HG03442 (cell line): Measurements from ENCODE around the gene MBTPS2.
"Not testable (repeated sequence)": the region's sequence is repeated elsewhere in the genome, so short reads cannot be mapped to it uniquely, and the experiment has no call there.

Source experiments
- ATAC-seq: cut with Tn5 transposase; IDR thresholded peaks from one replicate; pipeline ENCODE4 v1.9.1; 2021; ENCODE audit warnings: mild to moderate bottlenecking, moderate library complexity; ENCODE audit not compliant: unreplicated experiment

MBTPS2 gene

DNA sequence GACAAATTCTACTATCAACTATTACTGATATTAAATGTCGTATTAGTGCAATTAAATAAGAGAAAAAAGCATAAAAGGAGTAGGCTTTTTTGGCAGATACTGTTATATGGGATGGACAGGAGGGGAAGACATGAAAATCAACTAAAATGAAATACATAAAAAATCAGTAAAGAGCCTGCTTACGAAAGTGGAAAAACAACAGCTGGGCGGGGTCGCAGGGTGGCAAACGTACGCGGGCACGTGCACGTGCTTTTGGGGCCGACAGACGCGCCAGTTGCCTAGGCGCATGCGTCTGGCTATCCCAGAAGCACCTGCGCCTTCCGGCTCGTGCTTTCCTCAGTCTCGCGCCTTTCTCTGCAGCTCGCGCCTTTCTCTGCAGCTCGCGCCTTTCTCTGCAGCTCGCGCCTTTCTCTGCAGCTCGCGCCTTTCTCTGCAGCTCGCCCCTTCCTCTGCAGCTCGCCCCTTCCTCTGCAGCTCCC lies 16.6 kb downstream of the MBTPS2 start, which contains the start of gene YY2:
Gene YY2 (plus strand): TSS at position 51 of the 479 bp plus-strand sequence. CDS start 498 bp downstream, outside the sequence.
- ATAC-seq = no peak

DNA sequence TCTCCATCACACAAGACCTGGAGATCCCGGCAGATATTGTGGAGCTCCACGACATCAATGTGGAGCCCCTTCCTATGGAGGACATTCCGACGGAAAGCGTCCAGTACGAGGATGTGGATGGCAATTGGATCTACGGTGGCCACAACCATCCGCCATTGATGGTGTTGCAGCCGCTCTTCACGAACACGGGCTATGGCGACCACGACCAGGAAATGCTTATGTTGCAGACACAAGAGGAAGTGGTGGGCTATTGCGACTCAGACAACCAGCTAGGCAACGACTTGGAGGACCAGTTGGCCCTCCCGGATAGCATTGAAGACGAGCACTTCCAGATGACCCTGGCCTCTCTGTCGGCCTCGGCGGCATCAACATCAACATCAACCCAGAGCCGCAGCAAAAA lies 17.1 kb downstream of the MBTPS2 start:
- ATAC-seq = no peak

DNA sequence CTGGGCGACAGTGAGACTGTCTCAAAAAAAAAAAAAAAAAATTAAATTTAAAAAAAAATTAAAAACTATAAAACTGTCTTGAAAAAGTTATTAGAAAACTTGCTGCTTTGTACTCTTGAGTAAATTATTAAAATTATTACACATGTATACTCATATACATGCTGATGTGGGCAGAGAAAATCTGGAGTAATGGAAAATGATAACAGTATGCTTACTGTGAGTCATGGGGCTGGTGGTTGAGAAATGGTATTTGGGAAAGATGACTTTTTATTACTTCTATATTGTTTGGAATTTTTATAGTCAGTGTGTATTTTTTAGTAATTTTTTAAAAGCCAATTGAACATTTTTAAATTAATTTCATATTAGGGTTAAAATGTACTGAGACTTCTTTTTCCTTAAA lies 23.8 kb downstream of the MBTPS2 start:
- no peak for ATAC-seq

DNA sequence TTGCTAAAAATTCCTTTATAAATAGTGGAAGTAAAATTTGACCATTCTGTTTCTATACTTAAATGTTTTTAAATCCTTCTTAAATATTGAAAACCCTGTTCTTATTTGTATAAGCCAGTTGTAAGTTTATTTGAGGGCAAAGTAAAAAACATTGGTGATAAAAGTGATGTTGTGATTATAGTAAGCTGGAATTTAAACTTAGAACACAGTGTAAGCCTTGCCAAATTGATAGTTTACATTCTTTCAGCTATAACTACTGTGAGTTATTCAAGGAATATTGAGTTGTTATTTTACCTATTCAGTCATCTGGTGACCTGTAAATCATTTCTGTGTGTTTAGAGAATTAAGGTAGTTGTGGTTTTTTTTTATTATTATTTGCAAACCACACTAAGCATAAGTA lies 26.0 kb downstream of the MBTPS2 start:
- ATAC-seq = no peak

DNA sequence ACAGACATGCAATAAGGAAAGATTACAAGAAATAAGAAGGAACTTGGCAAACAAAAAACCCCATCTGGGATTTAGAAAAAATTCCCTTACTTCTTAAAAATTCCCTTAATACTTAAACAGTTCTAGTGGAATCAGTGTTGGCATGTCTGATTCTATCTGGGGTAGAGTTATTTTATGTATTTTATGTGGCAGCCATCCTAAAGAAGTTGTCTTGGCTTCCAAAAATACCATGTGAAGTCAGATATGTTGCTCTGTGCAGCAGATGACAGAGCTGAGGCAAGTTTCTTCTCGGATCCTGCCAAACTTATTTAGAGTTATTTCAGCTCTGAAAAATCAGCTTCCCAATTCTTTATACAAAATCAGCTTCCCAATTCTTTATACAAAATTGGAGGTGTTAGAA lies 31.1 kb downstream of the MBTPS2 start:
- ATAC-seq = no peak

DNA sequence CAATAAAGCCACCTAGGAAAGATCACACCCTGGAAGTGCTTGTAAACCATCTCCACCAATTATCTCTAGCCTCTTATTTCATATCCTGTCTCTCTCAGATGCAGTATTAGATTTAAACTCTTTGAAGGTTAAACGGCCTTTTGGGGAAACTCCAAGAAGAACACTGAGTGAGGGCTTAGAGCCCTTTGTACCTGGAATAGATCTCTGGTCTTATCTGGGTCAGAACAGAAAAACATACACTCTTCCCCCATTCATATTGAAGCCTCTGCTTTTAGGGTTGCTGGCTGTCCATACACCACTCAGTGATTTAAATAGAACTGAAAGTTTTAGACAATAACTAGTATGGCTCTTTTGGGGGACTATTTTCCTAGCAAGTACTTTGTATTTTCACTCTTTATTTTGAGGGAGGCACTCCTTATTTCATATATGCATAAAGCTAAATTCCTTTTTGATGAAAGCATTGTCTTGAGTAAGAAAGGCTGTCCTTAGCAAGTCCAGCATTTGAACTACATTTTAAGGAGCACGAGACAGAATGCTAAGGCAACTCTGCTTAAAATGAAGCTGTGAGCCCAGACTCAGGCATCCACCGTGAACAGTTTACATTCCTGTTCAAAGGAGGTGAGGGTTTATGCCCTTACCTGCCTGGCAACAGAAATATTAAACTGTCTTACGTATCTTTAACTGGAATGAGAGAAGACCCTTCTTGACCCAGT lies 33.8 kb downstream of the MBTPS2 start:
- ATAC-seq = no peak

DNA sequence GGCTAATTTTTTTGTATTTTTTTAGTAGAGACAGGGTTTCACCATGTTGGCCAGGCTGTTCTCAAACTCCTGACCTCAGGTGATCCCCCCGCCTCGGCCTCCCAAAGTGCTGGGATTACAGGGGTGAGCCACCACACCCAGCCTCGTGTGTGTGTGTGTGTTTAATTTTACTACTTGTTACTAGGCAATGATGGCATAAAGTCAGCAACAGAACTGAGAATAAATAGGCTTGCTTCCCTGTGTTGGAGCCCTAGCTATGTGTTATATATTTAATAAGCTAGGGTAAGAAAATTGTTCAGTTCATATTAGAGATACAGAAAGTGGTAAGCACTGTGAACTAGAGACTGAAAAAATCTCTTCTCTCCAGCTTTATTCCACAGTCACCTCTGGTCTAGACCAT lies 34.8 kb downstream of the MBTPS2 start:
- not testable (repeated sequence) for ATAC-seq

DNA sequence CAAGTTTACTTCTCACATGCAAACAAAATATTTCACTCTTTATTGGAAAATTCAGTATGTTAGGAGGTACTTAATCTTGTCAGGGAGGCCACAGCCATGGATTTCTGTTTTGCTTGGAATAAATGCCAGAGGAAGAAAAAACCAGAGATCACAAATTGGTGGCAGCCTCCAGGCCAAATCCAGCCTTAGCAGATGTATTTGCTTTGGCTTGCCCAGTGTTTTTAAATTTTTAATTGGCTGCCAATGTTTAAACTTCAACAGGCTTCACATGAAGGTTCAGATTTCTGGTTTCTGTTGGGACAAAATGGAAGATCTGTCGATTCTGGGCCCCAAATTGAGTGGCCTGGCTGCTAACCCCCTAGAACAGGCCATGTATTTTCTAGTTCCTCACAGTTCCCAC lies 35.6 kb downstream of the MBTPS2 start:
- no peak for ATAC-seq

DNA sequence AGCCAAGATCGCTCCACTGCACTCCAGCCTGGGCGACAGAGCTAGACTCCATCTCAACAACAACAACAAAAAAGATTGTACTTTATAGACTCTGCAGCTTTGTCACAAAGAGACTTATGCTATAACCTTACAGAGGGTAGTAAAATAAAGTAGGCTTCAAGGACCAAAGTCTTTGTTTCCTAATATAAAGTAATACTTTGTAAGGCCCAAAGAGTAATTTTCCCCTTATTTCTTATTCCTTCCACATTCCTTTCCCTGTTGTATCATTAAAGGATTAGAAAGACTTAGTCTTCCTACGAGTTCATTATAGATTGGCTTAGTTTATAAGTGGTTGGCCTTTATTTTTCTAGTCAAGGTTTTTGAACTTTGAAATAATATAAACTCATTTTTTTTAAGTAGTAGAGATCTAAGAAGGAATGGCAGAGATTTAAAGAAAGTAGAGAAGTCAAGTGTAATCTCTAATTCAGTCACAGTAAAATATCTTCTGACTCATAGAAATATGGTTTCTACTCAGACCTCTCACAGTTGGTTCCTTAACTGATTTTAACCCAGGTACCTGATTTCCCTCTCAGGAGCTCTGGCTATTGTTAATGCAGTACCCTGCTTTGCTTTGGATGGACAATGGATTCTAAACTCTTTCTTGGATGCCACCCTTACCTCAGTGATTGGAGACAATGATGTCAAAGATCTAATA lies 42.6 kb downstream of the MBTPS2 start:
- no peak for ATAC-seq

DNA sequence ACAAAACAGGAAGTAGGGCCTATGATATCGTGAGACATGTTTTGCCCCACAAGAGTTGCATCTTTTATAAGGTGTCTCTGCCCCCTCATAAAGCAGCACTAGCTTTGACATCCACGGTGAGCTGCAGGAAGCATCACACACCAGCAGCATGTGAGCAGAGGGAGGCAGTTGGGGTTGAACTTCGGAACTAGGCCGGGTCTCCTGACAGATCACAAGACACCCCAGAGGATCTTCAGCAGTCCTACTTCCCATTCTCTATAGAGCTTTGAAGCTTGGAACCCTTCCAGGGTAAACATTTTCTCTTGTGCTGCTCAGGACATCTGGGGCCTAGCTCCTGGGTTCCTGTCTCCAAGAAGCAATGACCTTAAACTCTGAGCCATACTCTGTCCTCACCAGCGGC lies 43.8 kb downstream of the MBTPS2 start:
- no peak for ATAC-seq

DNA sequence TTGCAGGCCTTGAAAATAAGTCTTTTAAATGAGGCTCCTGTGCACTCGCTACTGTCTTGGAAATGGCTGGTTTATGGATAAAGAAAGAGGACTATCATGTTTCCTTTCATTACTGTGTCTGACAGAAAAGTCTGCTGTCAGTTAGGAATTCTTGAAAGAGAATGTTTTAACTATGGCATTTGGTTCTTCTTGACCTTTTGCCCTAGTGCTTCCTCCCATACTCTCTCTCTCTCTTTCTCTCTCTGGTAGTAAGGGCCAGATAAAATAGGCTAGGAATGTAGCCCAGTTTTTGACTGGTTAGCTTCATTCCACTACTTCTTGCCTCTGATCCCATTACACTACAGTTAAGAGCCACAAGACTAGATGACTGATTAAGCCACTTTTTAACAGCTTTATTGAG lies 46.2 kb downstream of the MBTPS2 start:
- no peak for ATAC-seq

DNA sequence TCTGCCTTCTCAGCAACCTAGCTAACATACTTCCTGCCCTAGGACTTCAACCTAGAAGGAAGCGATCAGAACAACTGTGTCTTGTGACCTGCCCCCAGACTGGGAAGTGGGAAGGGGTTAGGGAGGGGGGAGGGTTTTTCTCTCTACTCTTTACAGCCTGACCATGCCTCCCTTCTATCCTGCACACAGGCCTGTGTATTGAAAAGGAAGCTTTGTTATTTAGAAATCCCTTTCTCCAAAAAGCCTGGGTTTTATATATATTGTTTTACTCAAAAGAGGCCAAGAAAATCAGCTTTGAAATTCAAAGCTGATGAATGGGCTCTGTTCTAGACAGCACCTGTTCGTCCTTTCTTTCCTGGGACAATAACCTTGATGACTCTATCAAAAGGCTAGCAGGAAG lies 65.9 kb downstream of the MBTPS2 start:
- no peak for ATAC-seq

DNA sequence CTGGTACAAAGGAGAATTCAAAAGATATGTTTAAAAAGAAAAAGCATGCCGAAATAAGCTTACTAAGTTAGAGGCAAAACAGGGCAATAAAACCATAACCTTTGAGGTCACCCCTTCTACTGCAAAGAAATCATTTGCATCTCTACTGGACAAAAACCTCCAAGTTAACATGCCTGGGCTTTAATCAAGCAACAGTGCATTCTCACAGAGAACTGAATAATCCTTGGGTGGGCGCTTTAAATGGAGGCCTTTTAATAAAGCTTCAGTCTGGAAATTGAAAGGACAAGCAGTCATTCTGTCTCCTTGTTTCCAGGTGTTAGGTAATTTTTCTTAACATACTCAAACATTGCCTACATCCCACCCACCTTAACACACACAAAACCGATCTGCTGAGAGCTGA lies 66.5 kb downstream of the MBTPS2 start:
- no peak for ATAC-seq

DNA sequence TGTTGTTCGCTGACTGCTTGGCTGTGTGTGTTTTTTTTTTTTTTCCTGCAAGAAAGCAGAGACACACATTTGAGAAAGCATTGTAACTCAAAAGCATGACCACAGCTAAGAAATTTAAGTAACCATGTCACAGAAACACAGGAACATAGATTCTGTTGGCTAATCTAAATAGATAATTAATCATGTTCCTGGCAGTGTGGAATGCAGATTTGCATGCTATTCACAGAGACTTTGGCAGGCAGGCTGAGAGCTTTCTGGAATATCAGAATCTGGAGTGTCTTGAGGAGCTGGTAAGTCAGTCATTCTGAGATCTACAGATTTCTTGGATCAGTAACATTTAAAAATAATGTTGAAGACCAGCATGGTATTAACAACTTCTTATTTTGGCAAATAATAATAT lies 67.8 kb downstream of the MBTPS2 start:
- no peak for ATAC-seq

DNA sequence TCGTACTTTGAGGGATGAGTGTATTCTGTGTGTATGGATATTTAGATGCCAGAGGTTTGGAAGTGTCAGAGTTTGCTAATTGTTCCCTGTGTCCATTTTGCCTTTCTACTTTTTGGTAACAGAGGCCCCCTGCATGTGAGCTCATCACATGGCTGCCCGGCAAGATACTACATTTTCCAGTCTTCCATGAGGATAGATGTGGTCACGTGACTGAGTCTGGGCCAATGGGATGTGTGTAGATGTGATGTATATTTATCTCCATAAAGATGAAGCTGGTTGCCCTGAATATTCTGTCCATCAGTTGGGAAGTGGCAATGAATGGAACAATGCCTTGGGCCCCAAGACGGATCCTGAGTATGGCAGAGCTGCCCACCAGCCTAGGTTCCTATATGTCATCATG lies 72.1 kb downstream of the MBTPS2 start:
- ATAC-seq = no peak

DNA sequence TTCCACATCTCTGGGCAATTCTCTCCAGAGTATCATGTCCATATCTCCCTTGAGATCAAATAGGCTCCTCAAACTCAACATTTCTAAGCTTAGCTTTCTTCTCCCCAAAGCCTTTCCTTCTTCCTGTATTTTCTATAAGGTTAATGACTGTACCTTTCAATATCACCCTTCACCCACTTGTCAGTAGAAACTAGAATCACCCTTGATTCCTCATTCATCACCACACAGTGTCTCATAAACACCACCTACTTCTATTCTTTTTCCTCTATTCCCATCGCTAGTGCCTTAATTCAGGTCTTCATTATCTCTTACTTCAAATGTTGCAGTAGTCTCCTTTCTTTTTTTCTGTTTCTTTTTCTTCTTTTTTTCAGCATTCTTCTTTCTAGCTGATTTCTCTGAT lies 72.8 kb downstream of the MBTPS2 start:
- ATAC-seq = no peak

DNA sequence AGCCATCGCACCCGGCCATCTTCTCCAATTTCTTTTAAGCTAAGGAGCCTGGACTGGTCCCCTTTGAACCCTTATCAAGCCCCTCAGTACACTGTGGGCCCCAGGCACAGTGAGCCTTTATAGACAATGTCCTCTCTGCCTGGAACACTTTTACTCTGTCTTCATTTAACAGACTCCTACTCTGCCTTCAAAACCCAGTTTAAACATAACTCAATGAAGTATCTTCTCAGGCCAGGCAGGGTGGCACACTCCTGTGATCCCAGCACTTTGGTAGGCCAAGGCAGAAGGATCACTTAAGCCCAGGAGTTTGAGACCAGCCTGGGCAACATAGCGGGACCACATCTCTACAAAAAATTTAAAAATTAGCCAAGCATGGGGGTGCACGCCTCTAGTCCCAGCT lies 73.6 kb downstream of the MBTPS2 start:
- no peak for ATAC-seq

DNA sequence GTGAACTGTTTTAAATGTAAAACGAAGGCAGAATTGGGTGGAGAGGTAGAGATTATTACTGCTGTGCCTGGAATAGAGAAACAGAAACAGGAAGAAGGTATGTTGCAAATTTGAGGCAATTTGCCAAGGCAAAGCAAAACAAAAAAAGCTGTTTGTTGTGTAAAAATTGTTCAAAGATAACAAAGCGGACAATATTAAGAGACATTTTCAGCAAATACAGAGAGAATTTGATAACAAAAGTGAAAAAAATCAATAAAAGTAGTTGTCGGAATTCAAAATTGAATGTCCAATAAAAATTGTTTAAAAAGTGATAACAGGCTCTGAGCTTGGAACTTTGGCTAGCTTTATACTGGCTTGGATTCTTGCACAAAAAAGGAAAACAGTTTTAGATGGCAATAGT lies 86.7 kb downstream of the MBTPS2 start:
- ATAC-seq = no peak

DNA sequence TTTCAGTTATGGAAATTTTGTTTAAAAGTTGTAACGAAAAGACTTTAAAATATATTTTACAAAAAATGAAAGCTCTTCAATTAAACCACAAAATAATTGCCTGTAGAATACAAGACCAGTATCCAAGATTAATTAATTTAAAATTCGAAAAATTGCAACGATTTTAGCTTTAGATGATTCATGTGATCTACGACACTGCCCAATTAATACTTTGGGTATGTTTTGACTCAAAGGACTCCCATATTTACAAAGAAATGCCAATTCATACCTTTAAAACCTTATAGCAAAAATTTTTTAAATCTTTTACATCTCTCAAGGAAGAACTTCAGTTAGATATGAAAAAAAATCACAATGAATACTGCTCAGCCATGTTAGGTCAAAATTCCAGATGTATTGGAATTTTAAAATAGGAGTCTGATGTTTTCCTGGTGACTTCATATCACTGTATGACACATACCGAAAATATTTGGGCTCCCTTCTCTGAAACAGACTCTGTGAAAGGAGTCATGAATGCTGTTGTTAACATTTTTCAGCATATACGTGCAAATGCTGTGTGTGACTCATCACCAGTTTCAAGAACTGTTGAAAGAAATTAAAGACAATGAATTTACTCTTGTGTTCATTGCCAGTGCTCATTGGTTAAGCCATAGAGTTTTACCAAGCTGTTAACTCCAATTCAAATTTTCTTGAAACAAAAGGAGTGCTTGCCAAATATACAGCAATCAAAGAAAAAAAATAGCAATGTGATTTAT lies 87.3 kb downstream of the MBTPS2 start:
- ATAC-seq = peak; percentile 95

DNA sequence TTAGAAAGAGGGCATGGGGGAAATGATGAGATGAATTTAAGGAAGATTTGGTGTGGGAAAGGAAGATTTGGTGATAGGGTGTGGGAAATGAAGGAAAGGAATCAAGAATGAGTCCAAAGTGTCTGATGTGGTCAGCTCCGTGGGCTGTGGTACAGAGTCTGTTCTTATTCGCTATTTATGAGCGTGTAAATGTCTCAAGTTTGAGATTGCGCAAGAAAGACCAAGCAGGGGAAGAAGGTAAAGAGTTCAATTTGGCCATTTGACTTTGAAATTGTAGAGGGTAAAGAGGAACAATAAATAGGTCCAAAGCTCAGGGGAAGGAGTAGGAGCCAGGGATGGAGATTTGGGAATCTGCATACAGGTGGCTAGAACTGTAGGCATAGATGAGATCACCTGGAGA lies 89.8 kb downstream of the MBTPS2 start:
- no peak for ATAC-seq

DNA sequence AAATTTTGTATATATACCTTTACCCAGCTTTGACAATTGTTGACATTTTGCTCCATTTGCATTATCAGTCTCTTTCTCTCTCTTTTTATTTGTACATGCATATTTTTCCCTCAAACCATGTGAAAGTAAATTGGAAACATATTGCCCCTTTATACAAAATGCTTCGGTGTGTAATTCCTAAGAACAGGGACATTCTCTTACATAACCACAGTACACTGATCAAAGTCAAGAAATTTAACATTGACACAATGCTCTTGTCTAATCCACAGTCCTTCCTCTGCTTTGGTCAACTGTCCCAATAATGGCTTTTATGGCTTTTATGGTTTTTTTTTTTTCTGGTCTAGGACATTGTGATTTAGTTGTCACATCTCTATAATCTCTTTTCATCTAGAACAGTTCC lies 91.6 kb downstream of the MBTPS2 start:
- ATAC-seq = no peak
